Measurements from ENCODE around the gene TMEM44. TPM values are rescaled to one million over a fixed set of nuclear protein-coding genes. Genes with fewer than 3 reads are reported as not detected.

The TMEM44 gene
- total RNA-seq, 1 experiment from 2014 or later = 13.7 TPM

- POLR2A ChIA-PET = interaction anchor here (0.7 kb wide), 1 partner anchor 417 kb away, joined by 5 read pairs; no protein-coding TSS in a partner anchor
Measured at GRCh38 chr3:194579091-194579606, 54.1 kb downstream of the TMEM44 start.

More at GRCh38 chr3:194579091-194579606, 54.1 kb downstream of the TMEM44 start:
- Mint-ChIP-seq H3K36me3 (no peaks in the 10 kb centered on the region), H3K27ac (no peak overlapping the region), H3K27me3 (ENCODE audit: low read depth) (peaks cover 4% of the 10 kb centered on the region; the same call in 1 of the 2 replicates), H3K9me3 (no peaks in the 10 kb centered on the region), H3K4me3 (no peak overlapping the region), H3K4me1 (no peaks in the 10 kb centered on the region; the same call in 1 of the 2 replicates)
- TF ChIP-seq E2F5 (CRISPR knock-in tag; IDR thresholded peaks at IDR 0.05) (no peak), SOX15 (CRISPR knock-in tag; IDR thresholded peaks at IDR 0.05) (no peak), IRF2 (CRISPR knock-in tag; IDR thresholded peaks at IDR 0.05; ENCODE audit: borderline replicate concordance, low read depth) (no peak), CBFB (CRISPR knock-in tag; IDR thresholded peaks at IDR 0.05; ENCODE audit: low read depth) (no peak), FOXK1 (CRISPR knock-in tag; IDR thresholded peaks at IDR 0.05) (no peak), FOXP4 (CRISPR knock-in tag; IDR thresholded peaks at IDR 0.05) (no peak), ERG (CRISPR knock-in tag; IDR thresholded peaks at IDR 0.05) (no peak), CREB1 (CRISPR knock-in tag; IDR thresholded peaks at IDR 0.05) (no peak), ZNF396 (CRISPR knock-in tag; IDR thresholded peaks at IDR 0.05; ENCODE audit: borderline replicate concordance) (no peak), NFATC4 (CRISPR knock-in tag; IDR thresholded peaks at IDR 0.05) (no peak), ATF1 (CRISPR knock-in tag; IDR thresholded peaks at IDR 0.05) (no peak), STAT6 (CRISPR knock-in tag; conservative IDR thresholded peaks at IDR 0.05; ENCODE audit: low read depth) (no peak), ZNF423 (CRISPR knock-in tag; IDR thresholded peaks at IDR 0.05) (no peak), HMGA2 (CRISPR knock-in tag; IDR thresholded peaks at IDR 0.05) (no peak), PRDM15 (CRISPR knock-in tag; IDR thresholded peaks at IDR 0.05) (no peak), ZNF317 (CRISPR knock-in tag; IDR thresholded peaks at IDR 0.05; ENCODE audit: borderline replicate concordance, low read depth) (no peak)
- no peak for DNase-seq (ENCODE audit: low spot score)
- ATAC-seq = no peak
- CTCF ChIA-PET = interaction anchor here (0.6 to 1.4 kb wide), 3 partner anchors 9 to 108 kb away, joined by 4 to 5 read pairs (median 4); no protein-coding TSS in a partner anchor

All from WTC11 (cell line).